Thymus (tissue), 11 donors: ENCODE results near the gene IQCE. TPM values are rescaled to one million over a fixed set of nuclear protein-coding genes. Genes with fewer than 3 reads are reported as not detected.

Experiments used
- DNase-seq, 9 donors: peaks; one replicate each; pipeline ENCODE4 v3.0.0-alpha.2; 2013; ENCODE audit warnings: low spot score in 9 of 9, low read depth in 6 of 9, missing footprints in 1 of 9
- H3K27ac ChIP-seq, 2 donors: one replicate each; pipeline ENCODE4 v1.5.1; 2013; ENCODE audit warnings: control low read depth in 1 of 2, low read depth in 1 of 2, low read length in 1 of 2, mild to moderate bottlenecking in 1 of 2, moderate library complexity in 1 of 2
- H3K27me3 ChIP-seq, 2 donors: one replicate each; pipeline ENCODE4 v1.5.1; 2013; ENCODE audit warnings: low read length in 1 of 2; ENCODE audit not compliant: control insufficient read depth in 2 of 2, insufficient read depth in 1 of 2
- H3K36me3 ChIP-seq, 2 donors: one replicate each; pipeline ENCODE4 v1.5.1; 2013; ENCODE audit warnings: low read length in 1 of 2, mild to moderate bottlenecking in 1 of 2, moderate library complexity in 1 of 2; ENCODE audit not compliant: control insufficient read depth in 2 of 2, insufficient read depth in 2 of 2
- H3K4me1 ChIP-seq, 2 donors: one replicate each; pipeline ENCODE4 v1.5.1; 2013; ENCODE audit warnings: low read length in 2 of 2; ENCODE audit not compliant: control insufficient read depth in 2 of 2, insufficient read depth in 2 of 2
- H3K4me3 ChIP-seq, 2 donors: one replicate each; pipeline ENCODE4 v1.5.1; 2013; ENCODE audit warnings: low read length in 2 of 2, control low read depth in 1 of 2, mild to moderate bottlenecking in 1 of 2
- H3K9me3 ChIP-seq, 2 donors: one replicate each; pipeline ENCODE4 v1.5.1; 2013; ENCODE audit warnings: low read length in 1 of 2, mild to moderate bottlenecking in 1 of 2; ENCODE audit not compliant: control insufficient read depth in 2 of 2, insufficient read depth in 1 of 2
- WGBS: extraction: QIAGEN DNeasy Blood & Tissue Kit; methylation state at CpG from one replicate; pipeline ENCODE4 v1.1.7; 2013; 5-methylcytosine and 5-hydroxymethylcytosine counted together
- polyA plus RNA-seq: library from polyadenylated mRNA; stranded (reverse); fragments of 200-250 nt; gene quantifications from one replicate; pipeline ENCODE4 v1.2.3, GENCODE V29; 2013
- total RNA-seq: library from RNA; stranded (reverse); fragments of 120-200 nt; gene quantifications from one replicate; pipeline ENCODE4 v1.2.4, GENCODE V29; 2013
- donor health status: healthy.

IQCE gene
- total and polyA plus RNA-seq, 2 donors = 3.8 to 4.2 TPM

GRCh38 chr7:2621948-2622640, 63.3 kb downstream of the IQCE start:
- 77% methylated on average over 12 of the region's 12 CpGs for WGBS
- no peak overlapping the region for H3K27ac ChIP-seq
- DNase-seq = no peak
- no peaks in the 10 kb centered on the region for H3K36me3 ChIP-seq
- H3K27me3 ChIP-seq = peaks cover 0 to 4% of the 10 kb centered on the region in 2 donors
- H3K4me1 ChIP-seq = peaks cover 0 to 14% of the 10 kb centered on the region in 2 donors
- no peaks in the 10 kb centered on the region for H3K9me3 ChIP-seq
- H3K4me3 ChIP-seq = no peak overlapping the region

- H3K4me1 ChIP-seq = peaks cover 0 to 7% of the 10 kb centered on the region in 2 donors
- H3K4me3 ChIP-seq = no peak overlapping the region
- DNase-seq = no peak
- peaks cover 0 to 10% of the 10 kb centered on the region in 2 donors for H3K27me3 ChIP-seq
- H3K9me3 ChIP-seq = no peaks in the 10 kb centered on the region
- H3K36me3 ChIP-seq = no peaks in the 10 kb centered on the region
- no peak overlapping the region for H3K27ac ChIP-seq
- WGBS = 81% methylated on average over 19 of the region's 19 CpGs
Measured at GRCh38 chr7:2622869-2623697, 64.3 kb downstream of the IQCE start.

GRCh38 chr7:2623698-2624014, 64.9 kb downstream of the IQCE start:
- Histone ChIP-seq H3K4me1 (peaks cover 0 to 7% of the 10 kb centered on the region in 2 donors), H3K36me3 (no peaks in the 10 kb centered on the region), H3K4me3 (no peak overlapping the region), H3K27ac (no peak overlapping the region), H3K9me3 (no peaks in the 10 kb centered on the region), H3K27me3 (peaks cover 0 to 12% of the 10 kb centered on the region in 2 donors)
- 95% methylated on average over 10 of the region's 10 CpGs for WGBS
- no peak for DNase-seq

- DNase-seq = no peak
- no peaks in the 10 kb centered on the region for H3K9me3 ChIP-seq
- peaks cover 0 to 12% of the 10 kb centered on the region in 2 donors for H3K27me3 ChIP-seq
- peaks cover 0 to 7% of the 10 kb centered on the region in 2 donors for H3K4me1 ChIP-seq
- no peak overlapping the region for H3K27ac ChIP-seq
- WGBS = 94% methylated on average over 18 of the region's 18 CpGs
- H3K4me3 ChIP-seq = no peak overlapping the region
- no peaks in the 10 kb centered on the region for H3K36me3 ChIP-seq
Measured at GRCh38 chr7:2624293-2624886, 65.6 kb downstream of the IQCE start.

- Histone ChIP-seq H3K4me1 (peaks cover 0 to 11% of the 10 kb centered on the region in 2 donors), H3K27ac (peak overlapping the region in 1 of 2 donors; percentile 32), H3K36me3 (no peaks in the 10 kb centered on the region), H3K9me3 (no peaks in the 10 kb centered on the region), H3K27me3 (peaks cover 0 to 12% of the 10 kb centered on the region in 2 donors), H3K4me3 (no peak overlapping the region)
- no peak for DNase-seq
- 70% methylated on average over 20 of the region's 20 CpGs for WGBS
Measured at GRCh38 chr7:2626498-2627117, 67.8 kb downstream of the IQCE start.

GRCh38 chr7:2627258-2628129, 68.7 kb downstream of the IQCE start:
- WGBS = 94% methylated on average over 9 of the region's 9 CpGs
- Histone ChIP-seq H3K27ac (no peak overlapping the region), H3K36me3 (no peaks in the 10 kb centered on the region), H3K4me3 (no peak overlapping the region), H3K27me3 (peaks cover 0 to 12% of the 10 kb centered on the region in 2 donors), H3K4me1 (peaks cover 0 to 8% of the 10 kb centered on the region in 2 donors), H3K9me3 (no peaks in the 10 kb centered on the region)
- DNase-seq = no peak

- 96% methylated on average over 12 of the region's 12 CpGs for WGBS
- Histone ChIP-seq H3K27ac (no peak overlapping the region), H3K27me3 (peaks cover 0 to 12% of the 10 kb centered on the region in 2 donors), H3K4me1 (peaks cover 4 to 14% of the 10 kb centered on the region in 2 donors), H3K9me3 (no peaks in the 10 kb centered on the region), H3K36me3 (no peaks in the 10 kb centered on the region), H3K4me3 (no peak overlapping the region)
- DNase-seq = no peak
Measured at GRCh38 chr7:2628130-2628482, 69.3 kb downstream of the IQCE start.

- Histone ChIP-seq H3K36me3 (no peaks in the 10 kb centered on the region), H3K4me3 (no peak overlapping the region), H3K27me3 (peaks cover 0 to 12% of the 10 kb centered on the region in 2 donors), H3K4me1 (peaks cover 12 to 22% of the 10 kb centered on the region in 2 donors), H3K27ac (no peak overlapping the region), H3K9me3 (no peaks in the 10 kb centered on the region)
- DNase-seq = no peak
- 97% methylated on average over 7 of the region's 7 CpGs for WGBS
Measured at GRCh38 chr7:2628891-2629290, 70.1 kb downstream of the IQCE start.
